MM.1S (cell line): ENCODE data around the gene NR4A2.

ENCODE experiments used
- DNase-seq: peaks from one replicate; pipeline ENCODE4 v3.0.0-alpha.2; 2015
- H2AFZ ChIP-seq: fragments of 300-600 bp; sonication (generic); 2 replicates; pipeline ENCODE4 v1.6.0; 2016; ENCODE audit warnings: antibody characterized with exemption, low read length
- H3F3A ChIP-seq: fragments of 300-600 bp; sonication (generic); 2 replicates; pipeline ENCODE4 v1.6.1; 2016; ENCODE audit warnings: mild to moderate bottlenecking, antibody characterized with exemption, low read length, moderate library complexity, mixed read lengths; ENCODE audit not compliant: insufficient read depth
- H3K27ac ChIP-seq: fragments of 300-600 bp; sonication (generic); 2 replicates; pipeline ENCODE4 v1.5.1; 2016; ENCODE audit warnings: mild to moderate bottlenecking, low read length
- H3K27me3 ChIP-seq: fragments of 300-600 bp; sonication (generic); replicated peaks from 2 replicates; pipeline ENCODE4 v1.6.0; 2016; ENCODE audit warnings: low read length; ENCODE audit not compliant: insufficient read depth
- H3K36me3 ChIP-seq: fragments of 300-600 bp; sonication (generic); replicated peaks from 2 replicates; pipeline ENCODE4 v1.6.1; 2016; ENCODE audit warnings: mild to moderate bottlenecking, low read length, mixed read lengths; ENCODE audit not compliant: insufficient read depth
- H3K4me1 ChIP-seq: fragments of 300-600 bp; sonication (generic); 2 replicates; pipeline ENCODE4 v1.6.1; 2016; ENCODE audit warnings: low read length, mixed read lengths
- H3K4me2 ChIP-seq: fragments of 300-600 bp; sonication (generic); 2 replicates; pipeline ENCODE4 v1.6.0; 2016; ENCODE audit warnings: low read depth, low read length
- H3K4me3 ChIP-seq: fragments of 300-600 bp; sonication (generic); 2 replicates; pipeline ENCODE4 v1.5.1; 2016; ENCODE audit warnings: low read length, mixed read lengths
- H3K79me2 ChIP-seq: fragments of 300-600 bp; sonication (generic); 2 replicates; pipeline ENCODE4 v1.6.1; 2016; ENCODE audit warnings: mixed run types, low read length, mixed read lengths
- H3K9ac ChIP-seq: fragments of 300-600 bp; sonication (generic); 2 replicates; pipeline ENCODE4 v1.6.1; 2016; ENCODE audit warnings: low read length, mixed read lengths
- H3K9me2 ChIP-seq: fragments of 300-600 bp; sonication (generic); replicated peaks from 2 replicates; pipeline ENCODE4 v1.6.1; 2016; ENCODE audit warnings: mild to moderate bottlenecking, low read length, mixed read lengths; ENCODE audit not compliant: insufficient read depth
- H3K9me3 ChIP-seq: fragments of 300-600 bp; sonication (generic); replicated peaks from 2 replicates; pipeline ENCODE4 v1.6.1; 2016; ENCODE audit warnings: mild to moderate bottlenecking, low read length, mixed read lengths; ENCODE audit not compliant: insufficient read depth
- H4K20me1 ChIP-seq: fragments of 300-600 bp; sonication (generic); 2 replicates; pipeline ENCODE4 v1.6.1; 2016; ENCODE audit warnings: mild to moderate bottlenecking, low read length, moderate library complexity, mixed read lengths; ENCODE audit not compliant: insufficient read depth
- EZH2 ChIP-seq: fragments of 300-600 bp; sonication (generic); optimal IDR thresholded peaks from 2 replicates; pipeline ENCODE3; 2017; ENCODE audit warnings: low read depth, mild to moderate bottlenecking, antibody characterized with exemption, low read length, mixed read lengths
- EZH2phosphoT487 ChIP-seq: fragments of 300-600 bp; sonication (generic); IDR thresholded peaks from 2 replicates; pipeline ENCODE4 v1.6.1; 2018; ENCODE audit warnings: antibody characterized with exemption, low read length
- TF ChIP-seq, protein P1 (sequence below): fragments of 300-600 bp; sonication (generic); IDR thresholded peaks from 2 replicates; pipeline ENCODE4 v1.5.1; 2016; ENCODE audit warnings: antibody characterized with exemption, low read length, mixed read lengths

NR4A2 gene

DNA sequence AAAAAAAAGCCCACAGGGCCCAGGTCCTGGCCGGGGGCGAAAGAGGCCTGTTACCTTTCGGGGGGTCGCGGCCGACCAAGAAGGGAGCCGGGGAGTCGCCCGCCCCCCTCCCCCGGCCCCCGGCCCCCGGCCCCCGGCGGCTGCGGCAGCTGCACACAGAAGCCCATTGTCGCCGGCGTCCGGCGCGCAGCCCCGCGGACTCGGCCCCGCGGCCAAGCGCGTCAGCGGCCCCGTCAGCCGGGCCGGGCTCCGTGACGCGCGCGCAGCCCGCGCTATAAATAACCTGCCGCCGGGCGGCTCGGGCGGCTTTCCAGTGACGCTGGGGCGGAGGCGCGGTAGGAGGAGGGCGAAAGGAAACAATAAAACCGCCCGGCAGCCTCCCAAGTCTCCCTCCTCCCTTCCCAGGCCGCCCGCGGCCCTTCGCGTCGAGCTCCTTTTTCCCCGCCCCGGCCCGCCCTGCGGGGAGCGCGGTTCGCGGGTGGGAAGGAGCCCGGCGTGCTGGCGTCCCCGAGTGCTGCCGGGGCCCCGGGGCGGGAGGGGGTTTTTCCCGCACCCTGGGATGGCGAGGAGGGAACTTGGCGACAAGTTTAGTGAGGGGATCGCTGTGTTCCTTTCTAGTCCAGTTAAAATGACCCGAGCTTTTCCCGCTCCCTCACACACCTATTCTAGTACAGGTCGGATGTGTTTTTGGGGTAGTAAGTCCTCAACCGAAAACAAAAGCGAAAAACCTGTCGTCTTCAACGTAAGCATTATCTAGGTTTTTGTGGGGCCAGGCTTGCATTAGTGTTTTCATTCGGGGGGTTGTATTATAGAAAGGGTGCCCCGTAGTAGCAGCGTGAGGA is 10.0 kb upstream of the NR4A2 start:
- no peaks in the 10 kb centered on the region for H3K27me3 ChIP-seq
- H3K4me1 ChIP-seq: peaks cover 22% of the 10 kb centered on the region; the same call in 1 of the 2 replicates
- no peaks in the 10 kb centered on the region for H3K9me2 ChIP-seq
- H3K4me3 ChIP-seq: peak overlapping the region; percentile 78
- no peaks in the 10 kb centered on the region for H3K9me3 ChIP-seq
- H3K27ac ChIP-seq: peak overlapping the region; percentile 100
- H2AFZ ChIP-seq: peak overlapping the region; percentile 52
- H4K20me1 ChIP-seq: no peaks in the 10 kb centered on the region
- H3K79me2 ChIP-seq: no peaks in the 10 kb centered on the region
- H3K36me3 ChIP-seq: no peaks in the 10 kb centered on the region
- peak; percentile 92 for DNase-seq
- peaks cover 29% of the 10 kb centered on the region for H3F3A ChIP-seq
- H3K9ac ChIP-seq: peak overlapping the region; percentile 100
- peak overlapping the region; percentile 93 for H3K4me2 ChIP-seq
- TF ChIP-seq EZH2phosphoT487 (no peak), EZH2 (no peak)
- TF ChIP-seq, protein P1, sequence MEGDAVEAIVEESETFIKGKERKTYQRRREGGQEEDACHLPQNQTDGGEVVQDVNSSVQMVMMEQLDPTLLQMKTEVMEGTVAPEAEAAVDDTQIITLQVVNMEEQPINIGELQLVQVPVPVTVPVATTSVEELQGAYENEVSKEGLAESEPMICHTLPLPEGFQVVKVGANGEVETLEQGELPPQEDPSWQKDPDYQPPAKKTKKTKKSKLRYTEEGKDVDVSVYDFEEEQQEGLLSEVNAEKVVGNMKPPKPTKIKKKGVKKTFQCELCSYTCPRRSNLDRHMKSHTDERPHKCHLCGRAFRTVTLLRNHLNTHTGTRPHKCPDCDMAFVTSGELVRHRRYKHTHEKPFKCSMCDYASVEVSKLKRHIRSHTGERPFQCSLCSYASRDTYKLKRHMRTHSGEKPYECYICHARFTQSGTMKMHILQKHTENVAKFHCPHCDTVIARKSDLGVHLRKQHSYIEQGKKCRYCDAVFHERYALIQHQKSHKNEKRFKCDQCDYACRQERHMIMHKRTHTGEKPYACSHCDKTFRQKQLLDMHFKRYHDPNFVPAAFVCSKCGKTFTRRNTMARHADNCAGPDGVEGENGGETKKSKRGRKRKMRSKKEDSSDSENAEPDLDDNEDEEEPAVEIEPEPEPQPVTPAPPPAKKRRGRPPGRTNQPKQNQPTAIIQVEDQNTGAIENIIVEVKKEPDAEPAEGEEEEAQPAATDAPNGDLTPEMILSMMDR: no peak

DNA sequence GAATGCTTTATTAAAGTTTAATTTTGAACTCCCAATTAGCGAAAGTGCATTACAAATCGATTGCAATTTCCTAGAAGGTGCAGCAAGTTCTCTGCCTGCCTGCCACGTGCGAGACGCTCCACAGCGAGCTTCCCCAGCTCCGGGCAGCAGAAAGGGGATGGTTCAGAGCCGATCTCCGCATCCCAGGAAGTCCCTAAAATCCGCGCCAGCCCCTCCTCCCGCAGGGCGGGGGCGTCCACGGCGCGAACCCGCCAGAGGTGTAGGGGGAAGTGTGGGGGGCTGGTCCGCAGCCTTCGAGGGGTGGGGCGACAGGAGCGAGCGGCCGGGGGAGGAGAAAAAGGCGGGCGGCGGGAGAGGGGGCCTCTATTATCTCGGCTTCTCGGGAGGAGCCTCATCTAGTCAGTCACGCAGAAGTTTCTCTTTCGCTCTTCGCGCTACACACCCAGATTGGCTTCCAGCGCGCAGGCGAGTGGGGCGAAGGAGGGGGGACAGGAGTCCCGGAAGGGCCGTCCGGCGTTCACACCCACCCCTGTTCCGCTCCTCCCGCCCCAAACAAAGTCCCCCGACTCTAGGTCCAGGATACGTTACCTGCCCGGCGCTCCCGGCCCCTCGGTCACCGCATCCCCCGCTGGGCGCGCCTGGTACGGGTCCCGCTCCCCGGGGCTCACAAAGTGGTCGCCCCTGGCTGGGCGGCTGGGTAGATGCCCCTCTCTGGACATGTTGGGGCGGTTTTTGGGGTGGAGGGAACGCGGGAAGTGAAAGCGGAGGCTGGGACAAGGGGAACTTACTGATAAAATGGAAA is 9.1 kb upstream of the NR4A2 start:
- Histone ChIP-seq H3K27ac (peak overlapping the region; percentile 100), H3K27me3 (no peaks in the 10 kb centered on the region), H3K4me1 (peaks cover 22% of the 10 kb centered on the region; the same call in 1 of the 2 replicates), H3K79me2 (no peaks in the 10 kb centered on the region), H3K36me3 (no peaks in the 10 kb centered on the region), H3K9me2 (no peaks in the 10 kb centered on the region), H2AFZ (peak overlapping the region; percentile 72), H3K4me2 (peak overlapping the region; percentile 78), H3K9ac (peak overlapping the region; percentile 100), H4K20me1 (no peaks in the 10 kb centered on the region), H3K4me3 (peak overlapping the region; percentile 78), H3F3A (peaks cover 29% of the 10 kb centered on the region), H3K9me3 (no peaks in the 10 kb centered on the region)
- peak; percentile 98 for DNase-seq
- no peak for TF ChIP-seq EZH2phosphoT487
- no peak for TF ChIP-seq EZH2
- TF ChIP-seq, protein P1: no peak

- Histone ChIP-seq H3K9me3 (no peaks in the 10 kb centered on the region), H3F3A (peaks cover 29% of the 10 kb centered on the region), H3K4me2 (peak overlapping the region; percentile 78), H3K27ac (peak overlapping the region; percentile 100), H3K9ac (peak overlapping the region; percentile 100), H2AFZ (peak overlapping the region; percentile 72), H3K36me3 (no peaks in the 10 kb centered on the region), H3K79me2 (no peaks in the 10 kb centered on the region), H3K27me3 (no peaks in the 10 kb centered on the region), H3K4me1 (peaks cover 24% of the 10 kb centered on the region), H3K9me2 (no peaks in the 10 kb centered on the region), H4K20me1 (no peaks in the 10 kb centered on the region), H3K4me3 (peak overlapping the region; percentile 78)
- DNase-seq: peak; percentile 61
- TF ChIP-seq, protein P1: no peak
- TF ChIP-seq EZH2phosphoT487: no peak
- no peak for TF ChIP-seq EZH2
These were observed 8.4 kb upstream of the NR4A2 start for GRCh38 chr2:156340804-156341451.
